GM23338 (cell line): ENCODE measurements around the gene STX8. TPM values are rescaled to one million over a fixed set of nuclear protein-coding genes. Genes with fewer than 3 reads are reported as not detected.
A peak's percentile ranks its signal among the peaks of the same experiment; 100 is the strongest.

Source experiments
- ATAC-seq: fragments of 200-7000 bp; cut with Tn5 transposase; 3 replicates; pipeline ENCODE4 v1.9.1; 2020
- DNase-seq: peaks from one replicate; pipeline ENCODE4 v3.0.0-alpha.2; 2015; ENCODE audit warnings: low spot score
- H2AFZ ChIP-seq: fragments of 200-600 bp; sonication (generic); 2 replicates; pipeline ENCODE4 v1.8.0; 2016; ENCODE audit warnings: antibody characterized with exemption, mild to moderate bottlenecking, moderate library complexity
- H3F3A ChIP-seq: fragments of 200-600 bp; sonication (generic); replicated peaks from 2 replicates; pipeline ENCODE4 v1.8.0; 2017; ENCODE audit warnings: antibody characterized with exemption, mixed run types, low read depth
- H3K27ac ChIP-seq: fragments of 200-600 bp; sonication (generic); 2 replicates; pipeline ENCODE4 v1.6.1; 2016; ENCODE audit warnings: low read depth
- H3K27me3 ChIP-seq: fragments of 200-600 bp; sonication (generic); 2 replicates; pipeline ENCODE4 v1.8.0; 2016; ENCODE audit warnings: mild to moderate bottlenecking, mixed run types, moderate library complexity; ENCODE audit not compliant: insufficient read depth
- H3K36me3 ChIP-seq: fragments of 200-600 bp; sonication (generic); 2 replicates; pipeline ENCODE4 v1.8.0; 2016; ENCODE audit warnings: mild to moderate bottlenecking; ENCODE audit not compliant: insufficient read depth
- H3K4me1 ChIP-seq: fragments of 200-600 bp; sonication (generic); 2 replicates; pipeline ENCODE4 v1.8.0; 2016; ENCODE audit warnings: mild to moderate bottlenecking, moderate library complexity; ENCODE audit not compliant: insufficient read depth
- H3K4me2 ChIP-seq: fragments of 200-600 bp; sonication (generic); 2 replicates; pipeline ENCODE4 v1.7.1; 2017; ENCODE audit warnings: mixed run types
- H3K4me3 ChIP-seq: fragments of 200-600 bp; sonication (generic); 2 replicates; pipeline ENCODE4 v1.6.1; 2016; ENCODE audit warnings: mixed run types
- H3K79me2 ChIP-seq: fragments of 200-600 bp; sonication (generic); replicated peaks from 2 replicates; pipeline ENCODE4 v1.8.0; 2017; ENCODE audit warnings: mild to moderate bottlenecking; ENCODE audit not compliant: insufficient read depth
- H3K9me2 ChIP-seq: fragments of 200-600 bp; sonication (generic); 2 replicates; pipeline ENCODE4 v1.8.0; 2017; ENCODE audit not compliant: insufficient read depth
- H4K20me1 ChIP-seq: fragments of 200-600 bp; sonication (generic); replicated peaks from 2 replicates; pipeline ENCODE4 v1.8.0; 2017; ENCODE audit warnings: mild to moderate bottlenecking; ENCODE audit not compliant: insufficient read depth
- H3K27ac Mint-ChIP-seq: 2 replicates; pipeline ENCODE4 v1.8.0; 2020; ENCODE audit warnings: inconsistent platforms, mild to moderate bottlenecking, moderate library complexity, mixed read lengths
- H3K27me3 Mint-ChIP-seq: 3 replicates; pipeline ENCODE4 v1.8.0; 2022; ENCODE audit warnings: low read depth, mild to moderate bottlenecking, moderate library complexity, mixed read lengths, inconsistent platforms; ENCODE audit not compliant: insufficient read depth, poor library complexity
- H3K36me3 Mint-ChIP-seq: 3 replicates; pipeline ENCODE4 v1.8.0; 2021; ENCODE audit warnings: low read depth, mild to moderate bottlenecking, inconsistent platforms, moderate library complexity, mixed read lengths
- H3K4me1 Mint-ChIP-seq: 3 replicates; pipeline ENCODE4 v1.8.0; 2020; ENCODE audit warnings: mild to moderate bottlenecking, inconsistent platforms, mixed read lengths
- H3K4me3 Mint-ChIP-seq: 3 replicates; pipeline ENCODE4 v1.8.0; 2021; ENCODE audit warnings: moderate library complexity, mild to moderate bottlenecking, inconsistent platforms, mixed read lengths
- H3K9me3 Mint-ChIP-seq: 3 replicates; pipeline ENCODE4 v1.8.0; 2020; ENCODE audit warnings: moderate library complexity, mild to moderate bottlenecking, inconsistent platforms, mixed read lengths
- CTCF ChIP-seq, 2 experiments: fragments of 200-600 bp in 1 of 2; sonication (generic) in 1 of 2; conservative IDR thresholded peaks; 2 replicates each; pipeline versions ENCODE4 v1.5.1 to v1.6.1; 2016 to 2017; ENCODE audit warnings: antibody characterized with exemption in 2 of 2, low read depth in 2 of 2, mild to moderate bottlenecking in 2 of 2, moderate library complexity in 1 of 2
- ETS1 ChIP-seq: IDR thresholded peaks from 2 replicates; pipeline ENCODE4 v1.6.1; 2016; ENCODE audit warnings: antibody characterized with exemption
- EZH2 ChIP-seq: fragments of 200-600 bp; sonication (generic); IDR thresholded peaks from one replicate; pipeline ENCODE4 v1.8.0; 2017; ENCODE audit warnings: antibody characterized with exemption, mild to moderate bottlenecking, low read depth; ENCODE audit not compliant: unreplicated experiment
- EZH2phosphoT487 ChIP-seq: fragments of 200-600 bp; sonication (generic); IDR thresholded peaks from one replicate; pipeline ENCODE4 v1.8.1; 2018; ENCODE audit warnings: antibody characterized with exemption; ENCODE audit not compliant: unreplicated experiment
- JUNB ChIP-seq: IDR thresholded peaks from one replicate; pipeline ENCODE4 v1.6.1; 2016; ENCODE audit warnings: antibody characterized with exemption; ENCODE audit not compliant: unreplicated experiment
- NANOG ChIP-seq: IDR thresholded peaks from 2 replicates; pipeline ENCODE4 v1.6.1; 2016; ENCODE audit warnings: antibody characterized with exemption, borderline replicate concordance
- POLR2AphosphoS5 ChIP-seq: IDR thresholded peaks from 2 replicates; pipeline ENCODE4 v1.6.1; 2016; ENCODE audit warnings: antibody characterized with exemption, low read depth
- REST ChIP-seq: IDR thresholded peaks from one replicate; pipeline ENCODE4 v1.6.1; 2018; ENCODE audit warnings: antibody characterized with exemption; ENCODE audit not compliant: unreplicated experiment
- STAT1 ChIP-seq: IDR thresholded peaks from one replicate; pipeline ENCODE4 v1.6.1; 2016; ENCODE audit warnings: antibody characterized with exemption; ENCODE audit not compliant: unreplicated experiment
- ZNF114 ChIP-seq: fragments of 250-450 bp; sonication (Bioruptor Pico); IDR thresholded peaks from 2 replicates; pipeline ENCODE4 v1.5.0; 2020; ENCODE audit warnings: mild to moderate bottlenecking, moderate library complexity
- ZNF331 ChIP-seq: fragments of 250-450 bp; sonication (Bioruptor Pico); IDR thresholded peaks from 2 replicates; pipeline ENCODE4 v1.5.0; 2020; ENCODE audit warnings: low read depth, mild to moderate bottlenecking, moderate library complexity
- ZNF462 ChIP-seq: fragments of 250-450 bp; sonication (Bioruptor Pico); IDR thresholded peaks from 2 replicates; pipeline ENCODE4 v1.5.0; 2020; ENCODE audit warnings: mild to moderate bottlenecking, moderate library complexity
- polyA plus RNA-seq: library from polyadenylated mRNA; unstranded; fragments of >200 nt; fragmentation: Nextera tagmentation; extraction: Ambion mirVana; gene quantifications from 2 replicates; pipeline ENCODE4 v1.2.1, GENCODE V29; 2016
- total RNA-seq: library from RNA; depleted of rRNA; stranded (reverse); fragments of >200 nt; shearing (Covaris generic); gene quantifications from 2 replicates; pipeline ENCODE4 v1.2.3, GENCODE V29; 2014

Gene STX8
- total and polyA plus RNA-seq, 2 experiments from 2014 or later = 59.4 to 82.3 TPM

- TF ChIP-seq ETS1 (no peak), EZH2 (no peak), REST (no peak), ZNF114 (CRISPR knock-in tag) (no peak), NANOG (no peak), STAT1 (no peak)
Observed at GRCh38 chr17:9290226-9290613, 285.4 kb downstream of the STX8 start (continued).

GRCh38 chr17:9287306-9287705, 288.3 kb downstream of the STX8 start:
- DNase-seq (no peak), ATAC-seq (peak; percentile 22; the same call in 2 of the 3 replicates)
- H3K36me3 Mint-ChIP-seq = no peaks in the 10 kb centered on the region
- H4K20me1 ChIP-seq = no peaks in the 10 kb centered on the region
- peaks cover 37% of the 10 kb centered on the region for H3K4me1 Mint-ChIP-seq
- no peak overlapping the region for H2AFZ ChIP-seq
- peaks cover 25% of the 10 kb centered on the region for H3K4me1 ChIP-seq
- no peak overlapping the region for H3K4me2 ChIP-seq
- no peaks in the 10 kb centered on the region for H3K79me2 ChIP-seq
- no peak overlapping the region for H3K27ac ChIP-seq
- no peaks in the 10 kb centered on the region for H3K9me3 Mint-ChIP-seq
- no peaks in the 10 kb centered on the region for H3K27me3 ChIP-seq
- H3K27me3 Mint-ChIP-seq = peaks cover 5% of the 10 kb centered on the region
- no peaks in the 10 kb centered on the region for H3F3A ChIP-seq
- no peak overlapping the region; the same call in 2 of the 3 replicates for H3K4me3 Mint-ChIP-seq
- H3K27ac Mint-ChIP-seq = no peak overlapping the region
- H3K4me3 ChIP-seq = no peak overlapping the region
- no peaks in the 10 kb centered on the region for H3K36me3 ChIP-seq
- no peaks in the 10 kb centered on the region for H3K9me2 ChIP-seq
- TF ChIP-seq JUNB = no peak
- no peak for TF ChIP-seq ETS1
- no peak for TF ChIP-seq ZNF114 (CRISPR knock-in tag)
- TF ChIP-seq EZH2phosphoT487 = no peak
- no peak for TF ChIP-seq NANOG
- TF ChIP-seq POLR2AphosphoS5 = no peak
- no peak for TF ChIP-seq ZNF331 (CRISPR knock-in tag)
- TF ChIP-seq STAT1 = no peak
- TF ChIP-seq CTCF (conservative IDR thresholded peaks at IDR 0.05; ENCODE audit: low read depth in 2 of 2) = no peak
- TF ChIP-seq ZNF462 (CRISPR knock-in tag) = no peak
